M059J (cell line): ENCODE data around the gene PPL. TPM values are rescaled to one million over a fixed set of nuclear protein-coding genes. Genes with fewer than 3 reads are reported as not detected.
A peak's percentile ranks its signal among the peaks of the same experiment; 100 is the strongest.
"Not testable (repeated sequence)": the region's sequence is repeated elsewhere in the genome, so short reads cannot be mapped to it uniquely, and the experiment has no call there.

ENCODE experiments used
- DNase-seq: peaks from one replicate; pipeline ENCODE4 v3.0.0-alpha.2; 2012; ENCODE audit warnings: low read depth
- total RNA-seq: library from RNA; depleted of rRNA; stranded (reverse); fragments of >200 nt; shearing (Covaris generic); gene quantifications from 2 replicates; pipeline ENCODE4 v1.2.3, GENCODE V29; 2014

PPL gene
- total RNA-seq, 1 experiment from 2014 or later, result 2.2 TPM

DNA sequence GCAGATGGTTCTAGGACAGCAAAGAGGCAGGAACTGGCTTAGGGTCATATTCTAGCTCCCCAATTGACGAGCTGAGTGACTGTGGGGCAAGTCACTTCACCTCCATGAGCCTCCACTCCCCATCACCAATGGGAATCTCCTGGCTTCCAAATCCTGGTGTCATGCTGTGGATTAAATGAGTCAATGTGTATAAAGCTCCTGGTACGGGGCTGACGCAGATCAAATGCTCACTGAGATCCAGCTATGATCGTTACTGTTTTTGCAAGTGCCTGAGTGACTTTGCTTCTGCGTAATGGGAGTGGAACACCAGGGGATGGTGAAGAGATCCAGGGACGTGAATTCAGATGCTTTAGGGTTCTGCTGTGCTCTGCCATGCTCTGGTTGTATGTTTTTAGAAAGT is 23.6 kb upstream of the PPL start:
- no peak for DNase-seq

DNA sequence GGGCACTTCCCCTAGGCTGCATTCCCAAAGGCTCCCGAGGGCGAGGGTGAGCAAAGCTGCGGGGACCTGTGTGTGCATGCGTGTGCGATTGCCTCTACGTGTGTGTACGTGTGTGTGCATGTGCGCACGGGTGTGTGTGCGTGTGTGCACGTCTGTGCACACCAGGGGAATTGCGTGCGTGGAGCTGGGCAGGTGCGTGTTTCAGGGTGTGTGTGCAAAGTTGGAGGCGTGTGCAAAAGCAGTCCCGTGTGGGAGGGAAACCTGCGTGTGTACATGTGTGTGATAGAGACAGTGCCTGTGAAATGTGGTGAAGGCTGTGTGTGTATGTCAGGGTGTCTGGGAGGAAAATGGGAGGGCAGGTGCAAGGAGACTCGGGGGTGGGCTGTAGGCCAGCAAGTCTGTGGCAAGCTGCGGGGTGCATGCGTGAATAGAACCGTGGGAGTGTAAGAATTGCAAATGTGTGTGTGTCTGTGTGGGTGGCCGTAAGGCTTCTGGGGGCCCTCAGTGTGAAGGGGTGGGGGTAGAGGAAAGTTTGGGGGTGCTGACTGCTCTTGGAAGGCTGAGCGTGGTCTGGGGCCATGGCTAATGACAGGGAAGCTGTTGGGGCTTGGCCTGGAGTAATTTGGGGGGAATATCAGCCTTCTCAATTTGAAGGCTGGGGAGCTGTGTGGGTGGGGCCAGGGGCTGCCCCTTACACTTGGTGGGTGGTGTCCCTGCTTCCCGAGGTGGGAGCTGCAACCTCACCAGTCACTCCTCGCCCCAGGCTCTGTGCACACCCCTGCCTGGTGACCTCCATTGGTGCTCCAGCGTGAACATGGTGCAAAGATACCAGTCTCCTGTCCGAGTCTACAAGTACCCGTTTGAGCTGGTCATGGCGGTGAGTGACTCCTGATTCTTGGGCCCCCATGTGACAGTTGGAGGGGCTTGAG is 21.8 kb upstream of the PPL start:
- DNase-seq, result no peak

DNA sequence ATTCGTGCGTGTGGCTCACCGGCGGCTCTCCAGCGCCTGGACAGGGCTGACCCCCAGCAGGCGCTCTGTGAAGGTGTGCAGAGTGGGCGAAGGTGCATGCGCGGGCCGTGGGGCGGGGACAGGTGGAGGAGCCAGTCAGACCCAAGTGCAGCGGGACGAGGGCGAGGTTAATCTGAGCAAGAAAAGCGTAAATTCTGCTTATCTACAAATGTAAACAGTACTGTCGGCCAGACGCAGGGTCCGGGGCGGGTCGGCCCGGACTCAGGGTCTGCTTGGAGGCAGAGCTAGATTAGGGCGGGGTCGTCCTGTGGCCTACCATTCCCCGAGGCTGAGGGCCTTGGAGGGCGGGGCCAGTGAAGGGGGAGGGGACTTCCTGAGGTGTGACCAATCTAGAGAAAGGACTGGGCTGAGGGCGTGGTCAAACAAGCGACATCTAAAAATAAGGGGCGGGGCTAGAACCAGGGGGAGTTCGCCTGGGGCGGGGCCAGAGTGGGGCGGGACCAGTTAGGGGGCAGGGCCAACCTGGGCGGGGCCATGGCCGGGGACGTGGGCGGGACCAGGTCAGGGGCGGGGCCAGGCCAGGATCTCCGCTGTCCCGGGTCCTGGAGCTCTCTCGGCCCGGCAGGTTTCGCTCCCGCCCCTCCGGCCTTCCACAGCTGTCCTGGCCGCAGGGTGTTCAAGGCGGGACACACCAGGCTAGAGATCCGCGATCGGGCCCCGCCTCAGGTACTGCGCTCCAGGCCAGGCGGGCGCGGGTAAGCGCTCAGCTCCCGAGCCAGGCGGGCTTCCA is 21.0 kb upstream of the PPL start, which contains the start of gene SEC14L5:
Gene SEC14L5 (plus strand): TSS at position 611 of the 790 bp plus-strand sequence. CDS start 994 bp downstream, outside the sequence.
- DNase-seq, result peak; percentile 95

DNA sequence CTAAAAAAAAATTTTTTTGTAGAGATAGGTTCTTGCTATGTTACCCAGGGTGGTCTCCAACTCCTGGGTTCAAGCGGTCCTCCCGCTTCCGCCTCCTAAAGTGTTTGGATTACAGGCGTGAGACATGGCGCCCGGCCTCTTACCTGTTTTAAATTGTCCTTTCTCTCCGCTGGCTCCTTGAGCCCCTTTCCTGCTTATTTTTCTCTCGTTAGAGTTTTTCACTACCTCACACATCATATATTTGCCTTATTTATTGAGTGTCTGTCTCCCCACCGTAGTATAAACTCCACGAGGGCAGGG is 20.4 kb upstream of the PPL start:
- DNase-seq, result no peak

DNA sequence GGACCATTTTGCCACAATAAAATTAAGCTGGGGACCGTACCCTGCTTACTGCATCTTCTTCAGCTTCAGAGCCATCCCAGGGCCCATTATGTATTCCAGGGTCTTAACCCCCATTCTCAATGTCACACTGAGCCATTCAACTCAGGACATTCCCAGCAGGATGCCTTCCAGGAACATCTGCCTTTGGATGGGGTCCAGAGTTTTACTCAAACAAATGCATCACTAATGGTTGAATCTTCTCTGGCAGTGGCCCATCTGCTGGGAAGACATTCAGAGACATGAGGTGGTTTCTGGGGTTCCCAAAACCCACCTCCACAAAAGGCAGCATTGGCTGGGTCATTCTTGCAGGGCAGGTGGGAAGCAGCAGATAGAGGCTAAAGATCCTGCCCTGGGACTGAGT is 17.8 kb upstream of the PPL start:
- DNase-seq, result no peak

DNA sequence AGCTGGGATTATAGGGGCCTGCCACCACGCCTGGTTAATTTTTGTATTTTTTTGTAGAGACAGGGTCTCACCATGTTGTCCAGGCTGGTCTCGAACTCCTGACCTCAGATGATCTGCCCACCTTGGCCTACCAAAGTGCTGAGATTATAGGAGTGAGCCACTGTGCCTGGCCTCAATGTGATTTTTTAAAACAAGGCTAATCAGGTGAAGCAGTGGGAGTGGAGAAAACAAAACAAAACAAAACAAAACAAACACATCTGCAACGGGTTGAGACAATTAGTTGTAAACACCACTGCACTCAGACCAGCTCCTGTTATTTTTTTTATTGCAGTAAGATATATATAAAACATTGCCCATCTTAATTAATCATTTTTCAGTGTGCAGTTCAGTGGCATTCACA is 14.6 kb upstream of the PPL start:
- DNase-seq, result not testable (repeated sequence)

DNA sequence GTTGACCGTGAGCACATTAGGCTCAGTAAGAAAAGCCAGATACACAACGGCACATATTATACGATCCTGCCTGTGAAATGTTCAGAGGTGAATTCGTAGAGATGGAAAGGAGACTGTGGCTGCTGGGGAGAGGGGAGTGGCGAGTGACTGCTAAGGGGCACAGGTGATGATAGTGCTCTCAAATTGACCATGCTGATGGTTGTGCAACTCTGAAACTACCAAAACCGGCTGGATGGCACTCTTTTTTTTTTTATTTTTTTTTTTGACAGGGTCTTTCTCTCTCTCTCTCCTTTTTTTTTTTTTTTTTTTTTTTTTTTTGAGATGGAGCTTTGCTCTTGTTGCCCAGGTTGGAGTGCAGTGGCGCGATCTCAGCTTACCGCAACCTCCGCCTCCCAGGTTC is 13.0 kb upstream of the PPL start:
- DNase-seq, result no peak

DNA sequence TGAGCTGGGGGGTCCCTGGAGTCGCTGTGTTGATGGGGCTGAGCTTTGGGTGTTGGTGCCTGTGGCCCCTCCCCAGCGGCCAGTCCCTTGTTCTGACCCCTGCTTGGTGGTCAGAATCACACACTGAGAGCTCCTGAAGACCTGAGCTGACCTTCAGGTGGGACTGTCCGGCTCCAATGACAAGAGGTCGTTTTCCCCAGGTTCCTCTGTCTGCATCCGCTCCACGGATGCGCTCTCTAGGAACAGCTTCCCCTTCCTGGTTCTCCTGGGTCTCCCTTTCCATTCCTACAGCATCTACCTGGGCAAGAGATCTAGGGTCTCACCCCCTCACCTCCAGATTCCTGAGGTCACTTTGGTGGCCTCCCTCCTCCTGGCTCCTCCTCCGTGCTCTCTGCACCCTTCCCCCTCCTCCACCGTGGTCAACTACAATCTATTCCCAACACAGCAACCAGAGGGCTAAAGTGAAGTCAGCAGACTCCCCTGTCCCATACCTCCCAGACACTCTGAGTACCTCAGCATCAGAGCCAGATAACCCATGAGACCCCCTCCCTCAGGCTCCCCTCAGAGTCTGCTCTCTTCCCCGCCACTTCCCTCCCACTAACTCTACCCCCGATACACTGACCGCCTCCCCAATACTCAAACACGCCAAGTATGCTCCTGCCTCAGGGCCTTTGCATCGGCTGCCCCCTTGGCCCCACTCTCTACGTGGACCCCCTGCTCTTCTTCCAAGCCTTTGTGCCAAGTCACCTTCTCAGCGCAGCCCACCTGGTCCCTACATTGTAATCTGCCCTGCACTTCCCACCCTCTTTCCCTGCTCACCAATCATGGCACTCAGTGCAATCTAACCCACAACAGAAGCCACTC is 12.2 kb upstream of the PPL start:
- no peak for DNase-seq

DNA sequence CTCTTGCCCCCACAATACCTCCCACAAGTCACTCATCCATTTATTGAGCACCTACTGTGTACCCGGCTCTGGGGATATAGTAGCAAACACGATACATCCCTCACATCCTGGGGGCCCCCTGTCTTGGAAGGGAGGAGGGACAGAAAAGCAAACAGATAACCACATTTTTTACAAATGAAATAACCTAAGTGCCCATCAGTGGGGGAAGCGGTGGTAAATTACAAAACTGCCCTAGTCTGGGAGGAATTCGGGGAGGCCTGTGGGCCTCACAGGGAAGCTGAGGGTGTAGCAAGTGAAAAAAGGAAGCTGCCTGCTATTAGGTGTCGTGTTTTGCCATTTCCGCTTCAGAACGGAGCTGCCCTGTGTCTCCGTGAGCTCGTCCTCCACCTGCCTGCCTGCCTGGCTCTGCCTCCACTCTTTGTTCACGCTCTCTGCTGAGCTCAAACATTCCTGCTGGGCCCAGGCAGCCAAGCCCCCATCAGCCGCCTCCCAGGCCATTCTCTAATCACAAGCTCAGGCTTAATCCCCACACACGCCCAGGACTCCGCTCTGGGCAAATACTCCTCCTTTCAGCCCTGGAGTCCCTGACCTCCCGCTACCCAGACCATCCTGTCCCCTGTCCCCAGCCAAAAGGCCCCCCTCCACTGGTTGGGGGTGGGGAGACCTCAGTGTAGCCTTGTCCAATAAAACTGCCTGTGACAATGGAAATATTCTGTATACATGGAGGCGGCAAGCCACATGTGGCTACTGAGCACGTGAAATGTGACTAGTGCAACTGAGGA is 11.0 kb upstream of the PPL start:
- DNase-seq, result no peak

DNA sequence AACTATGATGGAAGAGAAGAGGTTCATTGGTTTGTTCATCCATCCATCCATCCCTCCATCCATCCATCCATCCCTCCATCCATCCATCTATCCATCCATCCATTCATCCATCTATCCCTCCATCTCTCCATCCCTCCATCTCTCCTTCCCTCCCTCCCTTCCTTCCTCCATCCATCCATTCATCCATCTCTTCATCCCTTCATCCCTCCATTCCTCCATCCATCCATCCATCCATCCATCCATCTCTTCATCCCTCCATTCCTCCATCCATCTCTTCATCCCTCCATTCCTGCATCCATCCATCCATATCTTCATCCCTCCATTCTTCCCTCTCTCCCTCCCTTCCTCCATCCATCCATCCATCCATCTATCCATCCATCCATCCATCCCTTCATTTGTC is 10.0 kb upstream of the PPL start:
- no peak for DNase-seq

DNA sequence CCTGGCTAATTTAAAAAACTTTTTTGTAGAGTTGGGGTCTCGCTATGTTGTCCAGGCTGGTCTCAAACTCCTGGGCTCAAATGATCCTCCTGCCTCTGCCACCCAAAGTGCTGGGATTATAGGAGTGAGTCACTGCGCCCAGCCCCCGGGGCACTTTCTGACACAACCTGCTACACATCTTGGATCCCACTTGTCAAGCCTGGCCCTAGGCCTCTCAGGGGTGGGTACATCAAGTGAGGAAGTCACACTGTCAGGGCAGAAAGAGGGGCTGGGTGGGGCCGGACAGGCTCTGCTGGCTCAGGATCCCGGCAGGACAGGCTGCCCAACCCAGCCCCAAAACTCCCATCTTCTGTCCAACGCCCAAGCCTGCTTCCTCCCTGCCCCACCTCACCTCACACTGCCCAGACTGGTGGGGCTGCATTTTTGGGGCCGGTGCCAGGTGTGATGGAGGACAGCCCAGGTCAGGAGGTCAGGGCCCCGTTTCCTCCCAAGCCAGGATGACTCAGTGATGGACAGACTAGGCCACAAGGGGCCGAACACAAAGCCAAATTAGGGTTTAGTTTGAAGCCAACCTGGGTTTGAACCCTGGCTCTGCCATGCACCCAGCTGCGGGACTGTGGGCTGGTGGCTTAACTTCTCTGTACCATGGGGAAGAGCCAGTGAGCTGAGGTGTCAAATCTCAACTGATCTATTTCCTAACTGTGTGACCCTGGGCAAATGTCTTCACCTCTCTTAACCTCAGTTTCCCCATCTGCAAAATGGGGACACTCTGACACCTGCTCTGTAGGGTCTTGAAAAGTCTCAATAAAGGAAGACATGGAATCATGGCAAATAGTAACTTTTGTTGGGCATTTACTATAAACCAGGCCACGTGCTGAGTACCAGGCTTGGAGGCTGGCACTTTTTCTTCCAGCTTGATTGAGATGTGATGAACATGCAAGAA is 8.9 kb upstream of the PPL start:
- DNase-seq, result peak; percentile 95

DNA sequence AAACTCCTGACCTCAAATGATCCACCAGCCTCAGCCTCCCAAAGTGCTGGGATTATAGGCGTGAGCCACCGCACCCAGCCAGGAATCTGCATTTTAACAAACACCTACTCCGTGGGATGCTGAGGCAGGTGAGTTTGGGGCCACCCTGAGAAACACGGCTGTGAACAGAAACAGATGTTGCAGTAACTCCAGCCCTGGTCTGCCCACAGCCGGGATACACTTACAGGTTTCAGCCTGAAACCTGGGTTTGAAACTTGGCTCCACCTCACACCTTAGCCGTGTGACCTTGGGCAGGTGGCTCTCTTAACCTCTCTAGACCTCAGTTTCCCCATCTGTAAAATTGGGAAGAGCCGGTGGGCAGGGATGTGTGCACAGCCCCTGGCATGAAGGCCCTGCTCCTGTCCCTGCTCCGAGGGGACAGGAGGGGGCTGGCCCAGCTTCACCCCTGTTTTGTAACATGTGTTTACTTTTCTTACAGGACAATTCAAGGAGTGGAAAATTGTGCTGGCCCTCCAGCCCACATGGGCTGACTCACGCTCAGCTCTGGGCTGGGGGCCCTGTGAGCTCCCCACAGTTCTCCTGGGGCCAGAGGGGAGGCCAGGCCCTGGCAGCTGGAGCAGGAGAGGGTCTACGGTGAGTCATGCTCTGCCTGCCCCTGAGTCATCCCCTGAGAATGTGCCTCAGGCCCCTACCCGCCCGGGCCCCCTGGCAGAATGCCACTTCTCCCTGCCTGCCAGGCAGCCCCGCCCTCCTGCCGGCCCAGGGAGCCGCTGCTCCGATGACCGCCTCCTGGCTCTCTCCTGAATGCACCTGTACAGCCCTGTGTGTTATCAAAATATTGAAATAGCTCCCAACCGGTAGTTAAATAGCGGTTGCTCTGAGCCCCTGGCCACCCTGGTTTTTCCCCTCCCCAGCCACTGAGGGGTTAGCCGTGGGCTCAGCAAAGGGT is 7.7 kb upstream of the PPL start:
- peak; percentile 99 for DNase-seq

DNA sequence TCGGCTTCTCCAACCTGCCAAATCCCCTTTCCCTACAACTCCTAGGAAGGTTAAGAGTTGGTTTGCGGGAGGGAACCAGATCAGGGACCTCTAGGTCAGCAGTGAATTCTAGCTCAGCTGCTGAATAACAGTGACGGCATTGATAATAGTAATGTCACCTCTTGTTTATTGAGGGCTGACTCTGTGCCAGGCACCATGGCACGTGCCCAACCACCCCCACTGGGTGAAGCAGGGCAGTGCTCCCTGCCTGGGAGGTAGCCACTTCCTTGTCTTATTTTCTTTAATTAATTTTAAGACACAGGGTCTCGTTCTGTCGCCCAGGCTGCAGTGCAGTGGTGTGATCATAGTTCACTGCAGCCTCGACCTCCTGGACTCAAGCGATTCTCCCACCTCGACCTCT is 5.5 kb upstream of the PPL start:
- no peak for DNase-seq

DNA sequence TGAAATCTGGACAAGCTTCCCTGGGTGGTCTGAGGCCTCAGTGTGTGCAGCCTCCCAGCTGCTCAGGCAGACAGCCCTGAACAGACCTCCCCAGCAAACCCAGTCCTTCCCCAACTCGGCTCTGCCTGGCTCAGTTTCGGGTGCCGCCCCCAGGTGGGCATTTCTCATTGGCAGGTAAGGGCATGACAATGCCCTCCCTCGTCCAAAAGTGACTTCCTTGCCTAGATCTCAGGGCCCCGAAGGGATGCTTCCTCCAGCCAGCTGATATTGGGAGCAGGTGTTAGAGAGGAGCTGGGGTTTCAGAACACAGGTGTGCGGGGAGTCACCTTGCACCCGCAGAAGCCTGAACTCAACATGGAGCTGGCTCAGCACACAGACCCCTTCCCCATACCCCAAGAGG is 3.8 kb upstream of the PPL start:
- no peak for DNase-seq

DNA sequence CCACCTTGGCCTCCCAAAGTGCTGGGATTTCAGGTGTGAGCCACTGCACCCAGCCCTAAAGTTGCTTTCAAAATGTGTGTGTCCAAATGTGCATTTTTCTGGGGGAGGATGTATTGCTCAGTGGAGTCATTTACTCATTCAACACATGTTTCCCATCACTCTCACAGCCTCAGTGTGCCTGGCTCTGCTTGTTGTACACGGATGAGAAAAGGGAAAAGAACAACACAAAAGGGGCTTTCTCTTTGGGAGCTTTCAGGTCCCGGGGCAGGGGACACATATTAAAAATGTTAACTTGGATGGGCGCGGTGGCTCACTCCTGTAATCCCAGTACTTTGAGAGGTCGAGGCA is 1.7 kb upstream of the PPL start:
- no peak for DNase-seq

DNA sequence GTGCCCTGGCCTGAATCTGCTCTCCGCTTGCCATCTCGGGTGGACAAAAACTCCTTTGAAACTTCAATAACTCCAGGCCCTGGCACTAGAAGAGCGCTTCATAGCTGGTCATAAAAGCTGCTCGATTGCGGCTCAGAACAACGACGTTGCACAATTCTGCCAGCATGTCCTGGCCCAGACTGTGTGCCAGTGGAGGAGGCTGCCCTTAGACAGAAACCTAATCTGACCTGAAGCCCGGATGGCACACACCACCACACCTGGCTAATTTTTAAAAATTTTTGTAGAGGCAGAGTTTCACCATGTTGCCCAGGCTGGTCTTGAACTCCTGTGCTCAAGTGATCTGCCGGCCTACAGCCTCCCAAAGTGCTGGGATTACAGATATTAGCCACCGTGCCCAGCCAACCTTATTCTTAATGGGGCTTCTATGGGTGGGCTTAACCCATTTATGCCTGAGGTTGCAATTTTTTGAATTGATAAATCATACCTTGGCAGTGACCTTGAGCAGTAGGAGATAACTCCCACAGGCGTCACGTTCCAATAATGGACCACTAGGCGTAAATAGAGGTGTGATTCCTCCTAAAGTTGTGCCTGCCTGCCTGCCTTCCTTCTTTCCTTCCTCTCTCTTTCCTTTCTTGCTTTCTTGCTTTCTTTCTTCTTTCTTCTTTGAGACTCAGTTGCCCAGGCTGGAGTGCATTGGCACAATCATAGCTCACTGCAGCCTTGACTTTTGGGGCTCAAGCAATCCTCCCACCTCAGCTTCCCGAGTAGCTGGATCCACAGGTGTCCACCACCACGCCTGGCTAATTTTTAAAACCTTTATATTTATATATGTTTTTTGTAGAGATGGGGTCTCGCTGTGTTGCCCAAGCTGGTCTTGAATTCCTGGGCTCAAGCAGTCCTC is 1.1 kb upstream of the PPL start:
- no peak for DNase-seq

DNA sequence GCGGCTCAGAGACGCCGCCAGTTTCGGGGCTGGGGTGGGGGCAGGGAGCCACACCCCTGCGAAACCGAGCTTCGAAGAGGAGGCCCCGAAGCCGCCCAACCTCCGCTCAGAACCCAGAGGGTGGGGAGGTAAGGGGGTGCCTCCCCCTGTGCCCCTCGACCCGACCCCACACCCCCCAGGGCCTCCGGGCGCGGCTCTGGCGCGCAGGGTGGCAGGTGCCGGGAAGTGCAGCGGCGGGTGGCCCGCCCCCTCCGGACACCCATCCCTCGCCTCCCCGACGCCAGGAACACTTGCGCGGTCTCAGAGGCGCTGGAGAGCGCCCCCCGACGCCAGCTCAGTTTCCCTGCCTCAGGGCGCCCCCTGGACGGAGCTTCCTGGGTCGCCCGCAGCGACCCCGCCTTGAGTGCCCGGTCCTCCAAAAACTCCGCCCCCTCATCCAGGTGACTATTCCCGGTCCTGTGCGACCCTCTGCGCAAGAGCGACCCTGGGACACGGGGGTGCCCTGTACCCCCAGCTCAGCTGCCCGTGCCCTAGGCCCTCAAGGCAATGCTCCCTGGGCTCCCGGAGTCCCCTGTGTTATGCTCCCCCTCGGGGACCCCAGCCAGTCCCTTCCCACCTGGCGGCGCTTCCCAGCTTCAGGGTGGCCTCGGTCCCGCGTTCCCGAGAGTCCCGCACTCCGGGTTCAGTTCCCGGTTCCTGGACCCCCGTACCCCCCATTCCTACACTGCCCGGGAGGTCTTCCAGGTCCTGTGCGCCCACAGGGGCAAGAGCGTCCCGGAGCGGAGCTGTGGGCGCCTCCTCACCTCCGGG is 562 bp downstream of the PPL start:
- no peak for DNase-seq
